Keratinocyte (primary cell): ENCODE measurements around the gene SPACA7.

Experiments used
- CTCF ChIP-seq, 3 experiments: IDR thresholded peaks in 1 of 3; conservative IDR thresholded peaks in 1 of 3; optimal IDR thresholded peaks in 1 of 3; 2 replicates in 2 of 3; 3 replicates in 1 of 3; pipeline versions ENCODE3 to v1.5.1; 2011; ENCODE audit warnings: low read length in 3 of 3, mild to moderate bottlenecking in 3 of 3, moderate library complexity in 2 of 3, control low read depth in 1 of 3, inconsistent platforms in 1 of 3; ENCODE audit not compliant: insufficient read depth in 2 of 3; ENCODE audit errors: extremely low read depth in 1 of 3
- EZH2 ChIP-seq: IDR thresholded peaks from one replicate; pipeline ENCODE4 v1.6.1; 2012; ENCODE audit warnings: inconsistent platforms, mild to moderate bottlenecking, low read length, moderate library complexity

GRCh38 chr13:112330479-112331381, 45.4 kb upstream of the SPACA7 start:
- TF ChIP-seq CTCF (optimal IDR thresholded peaks at IDR 0.05 in 1 of 3, IDR thresholded peaks at IDR 0.05 in 1 of 3, conservative IDR thresholded peaks at IDR 0.05 in 1 of 3; ENCODE audit: extremely low read depth in 1 of 3, insufficient read depth in 2 of 3, low read length in 3 of 3) (no peak), EZH2 (no peak)
